Breast epithelium (tissue), 4 donors: ENCODE results near the gene CALN1. TPM values are rescaled to one million over a fixed set of nuclear protein-coding genes. Genes with fewer than 3 reads are reported as not detected.

Experiments
- DNase-seq, 2 donors: peaks; one replicate each; pipeline ENCODE4 v3.0.0-alpha.2; 2019; ENCODE audit warnings: low spot score in 2 of 2
- H3K27ac ChIP-seq, 2 donors: fragments of 200-600 bp; sonication (generic) in 1 of 2; one replicate each; pipeline ENCODE4 v1.5.1; 2016 to 2019; ENCODE audit warnings: mild to moderate bottlenecking in 1 of 2
- H3K27me3 ChIP-seq, 2 donors: fragments of 200-600 bp; sonication (generic) in 1 of 2; one replicate each; pipeline versions ENCODE4 v1.5.1 to v1.6.0; 2017 to 2019; ENCODE audit warnings: control low read depth in 1 of 2, mild to moderate bottlenecking in 1 of 2
- H3K36me3 ChIP-seq: fragments of 200-600 bp; one replicate; pipeline ENCODE4 v1.5.1; 2019
- H3K4me1 ChIP-seq, 2 donors: fragments of 200-600 bp; sonication (generic); one replicate each; pipeline ENCODE4 v1.5.1; 2016 to 2019; ENCODE audit warnings: control low read depth in 1 of 2
- H3K4me3 ChIP-seq, 3 donors: fragments of 200-600 bp; sonication (generic); 1 replicate in 2 of 3; 2 replicates in 1 of 3; pipeline ENCODE4 v1.5.1; 2016 to 2019; ENCODE audit warnings: mild to moderate bottlenecking in 3 of 3, moderate library complexity in 2 of 3
- H3K9me3 ChIP-seq, 2 donors: fragments of 200-600 bp; sonication (generic) in 1 of 2; one replicate each; pipeline ENCODE4 v1.5.1; 2016 to 2019; ENCODE audit warnings: control low read depth in 1 of 2
- CTCF ChIP-seq, 3 donors: fragments of 450-650 bp; IDR thresholded peaks; one replicate each; pipeline ENCODE4 v1.5.1; 2016 to 2017; ENCODE audit warnings: antibody characterized with exemption in 3 of 3, mild to moderate bottlenecking in 3 of 3, moderate library complexity in 3 of 3
- POLR2A ChIP-seq: fragments of 450-650 bp; IDR thresholded peaks from one replicate; pipeline ENCODE4 v1.6.1; 2016; ENCODE audit warnings: antibody characterized with exemption, mild to moderate bottlenecking, moderate library complexity
- POLR2AphosphoS5 ChIP-seq, 3 donors: sonication (generic); formaldehyde crosslinking; IDR thresholded peaks; one replicate each; pipeline ENCODE4 v1.6.1; 2017; ENCODE audit warnings: antibody characterized with exemption in 3 of 3
- intact Hi-C: fragments of 100-400 bp; cut with DNase I; formaldehyde crosslinking; loops from one replicate; pipeline ENCODE4 v1.15.1; 2023; ENCODE audit warnings: low total_unique reads
- total RNA-seq, 3 donors: library from RNA; depleted of rRNA; stranded (reverse); fragments of >200 nt; gene quantifications; one replicate each; pipeline ENCODE4 v1.1.0, GENCODE V29; 2016

Gene CALN1
- total RNA-seq, 3 donors from 2014 or later: under 0.01 to 0.33 (median 0.15) TPM

- H3K27ac ChIP-seq: no peak overlapping the region
- intact Hi-C loops: no loop called here
- DNase-seq: no peak
- no peaks in the 10 kb centered on the region for H3K4me1 ChIP-seq
- no peak for TF ChIP-seq POLR2AphosphoS5 (IDR thresholded peaks at IDR 0.05)
- no peak for TF ChIP-seq POLR2A
- TF ChIP-seq CTCF (IDR thresholded peaks at IDR 0.05): no peak
- H3K27me3 ChIP-seq: no peaks in the 10 kb centered on the region
- H3K4me3 ChIP-seq: no peak overlapping the region
- H3K9me3 ChIP-seq: peaks cover 0 to 26% of the 10 kb centered on the region in 2 donors
- no peaks in the 10 kb centered on the region for H3K36me3 ChIP-seq
Observed at GRCh38 chr7:72038022-72038732, 374.0 kb downstream of the CALN1 start.

- DNase-seq: no peak
- Histone ChIP-seq H3K4me3 (no peak overlapping the region), H3K36me3 (no peaks in the 10 kb centered on the region), H3K27me3 (no peaks in the 10 kb centered on the region), H3K27ac (no peak overlapping the region), H3K9me3 (peaks cover 0 to 26% of the 10 kb centered on the region in 2 donors), H3K4me1 (no peaks in the 10 kb centered on the region)
- intact Hi-C loops: no loop called here
- TF ChIP-seq CTCF (IDR thresholded peaks at IDR 0.05) (no peak), POLR2AphosphoS5 (IDR thresholded peaks at IDR 0.05) (no peak), POLR2A (no peak)
Observed at GRCh38 chr7:72037516-72037915, 374.6 kb downstream of the CALN1 start.

- intact Hi-C loops: no loop called here
- no peaks in the 10 kb centered on the region for H3K4me1 ChIP-seq
- no peak overlapping the region for H3K4me3 ChIP-seq
- TF ChIP-seq POLR2AphosphoS5 (IDR thresholded peaks at IDR 0.05): no peak
- no peak for TF ChIP-seq CTCF (IDR thresholded peaks at IDR 0.05)
- TF ChIP-seq POLR2A: no peak
- DNase-seq: no peak
- no peak overlapping the region for H3K27ac ChIP-seq
- H3K27me3 ChIP-seq: no peaks in the 10 kb centered on the region
- peaks cover 0 to 26% of the 10 kb centered on the region in 2 donors for H3K9me3 ChIP-seq
- H3K36me3 ChIP-seq: no peaks in the 10 kb centered on the region
Observed at GRCh38 chr7:72035266-72035665, 376.9 kb downstream of the CALN1 start.

GRCh38 chr7:72032934-72033333 is 379.2 kb downstream of the CALN1 start:
- Histone ChIP-seq H3K27ac (no peak overlapping the region), H3K4me1 (no peaks in the 10 kb centered on the region), H3K36me3 (no peaks in the 10 kb centered on the region), H3K27me3 (no peaks in the 10 kb centered on the region), H3K4me3 (no peak overlapping the region), H3K9me3 (peaks cover 0 to 26% of the 10 kb centered on the region in 2 donors)
- intact Hi-C loops: no loop called here
- DNase-seq: no peak
- TF ChIP-seq CTCF (IDR thresholded peaks at IDR 0.05) (no peak), POLR2AphosphoS5 (IDR thresholded peaks at IDR 0.05) (no peak), POLR2A (no peak)

GRCh38 chr7:72030994-72031667 is 381.0 kb downstream of the CALN1 start:
- TF ChIP-seq CTCF (IDR thresholded peaks at IDR 0.05) (no peak), POLR2AphosphoS5 (IDR thresholded peaks at IDR 0.05) (no peak), POLR2A (no peak)
- DNase-seq: no peak
- H3K27me3 ChIP-seq: no peaks in the 10 kb centered on the region
- H3K4me1 ChIP-seq: no peaks in the 10 kb centered on the region
- H3K36me3 ChIP-seq: no peaks in the 10 kb centered on the region
- no peak overlapping the region for H3K4me3 ChIP-seq
- intact Hi-C loops: no loop called here
- H3K27ac ChIP-seq: no peak overlapping the region
- H3K9me3 ChIP-seq: peaks cover 0 to 12% of the 10 kb centered on the region in 2 donors
